K562 (cell line): Measurements from ENCODE around the gene DAAM1. TPM values are rescaled to one million over a fixed set of nuclear protein-coding genes. Genes with fewer than 3 reads are reported as not detected.

Experiments
- ATAC-seq: fragments of 200-7000 bp; cut with Tn5 transposase; 3 replicates; pipeline ENCODE4 v1.9.1; 2020; ENCODE audit warnings: moderate library complexity
- BruUV-seq: library from RNA; stranded (reverse); fragments of 400-500 nt; replicated peaks from 2 replicates; lab custom pipeline; 2021; lab: Mats Ljungman, UMichigan
- CTCF ChIA-PET: fragments of 300-600 bp; formaldehyde crosslinking; extraction: SDS; loops from one replicate; lab custom pipeline; 2021; ENCODE audit warnings: low intra/inter-chr PET ratio; lab: Yijun Ruan, JAX
- POLR2A ChIA-PET: fragments of 300-600, 350-650 bp; sonication (Branson Sonifier 250); formaldehyde crosslinking; extraction: SDS; loops from one replicate; lab custom pipeline; 2021; ENCODE audit warnings: antibody characterized with exemption, inconsistent platforms; lab: Yijun Ruan, JAX
- DNase-seq, 4 experiments: peaks; one replicate each; pipeline versions ENCODE4 v3.0.0 to v3.0.0-alpha.2; 2011 to 2018; ENCODE audit warnings: low spot score in 3 of 4, mixed read lengths in 3 of 4; ENCODE audit errors: extremely low read depth in 1 of 4
- FAIRE-seq: peaks from 2 replicates; lab custom pipeline; 2011; peaks lifted over from hg19 to GRCh38; lab: Jason Lieb, UNC
- H2AFZ ChIP-seq: 2 replicates; pipeline ENCODE4 v1.6.0; 2011; ENCODE audit warnings: low read depth, low read length, control low read depth, inconsistent platforms
- H3K27ac ChIP-seq: fragments of 200-600 bp; 3 replicates; pipeline ENCODE4 v1.8.0; 2011; ENCODE audit warnings: low read depth, mild to moderate bottlenecking, control low read depth, inconsistent platforms, low read length, moderate library complexity, mixed read lengths; ENCODE audit errors: extremely low read depth
- H3K27me3 ChIP-seq, 2 experiments: fragments of 300-600 bp in 1 of 2; 2 replicates in 1 of 2; 3 replicates in 1 of 2; pipeline versions ENCODE4 v1.6.0 to v1.8.0; 2011; ENCODE audit warnings: inconsistent platforms in 2 of 2, low read length in 2 of 2, mild to moderate bottlenecking in 1 of 2, mixed read lengths in 1 of 2, moderate library complexity in 1 of 2; ENCODE audit not compliant: control insufficient read depth in 2 of 2, insufficient read depth in 2 of 2
- H3K36me3 ChIP-seq: fragments of 300-600 bp; 3 replicates; pipeline ENCODE4 v1.8.0; 2011; ENCODE audit warnings: mild to moderate bottlenecking, low read length, inconsistent platforms; ENCODE audit not compliant: control insufficient read depth, insufficient read depth
- H3K4me1 ChIP-seq, 2 experiments: fragments of 200-600 bp in 1 of 2; replicated peaks in 1 of 2; 2 replicates in 1 of 2; 3 replicates in 1 of 2; pipeline versions ENCODE4 v1.5.1 to v1.8.0; 2011; ENCODE audit warnings: inconsistent platforms in 2 of 2, low read length in 2 of 2, mild to moderate bottlenecking in 1 of 2, mixed read lengths in 1 of 2, moderate library complexity in 1 of 2; ENCODE audit not compliant: control insufficient read depth in 2 of 2, insufficient read depth in 2 of 2
- H3K4me2 ChIP-seq: 2 replicates; pipeline ENCODE4 v1.6.1; 2011; ENCODE audit warnings: low read length, control low read depth, inconsistent platforms, mixed read lengths; ENCODE audit not compliant: insufficient read depth
- H3K4me3 ChIP-seq: fragments of 200-600 bp; sonication (generic), shearing (Covaris generic); 2 replicates; pipeline ENCODE4 v1.5.1; 2016; ENCODE audit warnings: control low read depth, inconsistent platforms
- H3K79me2 ChIP-seq: fragments of 200-600 bp; 3 replicates; pipeline ENCODE4 v1.8.0; 2011; ENCODE audit warnings: low read length, inconsistent platforms; ENCODE audit not compliant: control insufficient read depth, insufficient read depth
- H3K9ac ChIP-seq, 2 experiments: 2 replicates each; pipeline versions ENCODE4 v1.6.0 to v1.6.1; 2011; ENCODE audit warnings: low read depth in 2 of 2, low read length in 2 of 2, control low read depth in 1 of 2, inconsistent platforms in 1 of 2, mild to moderate bottlenecking in 1 of 2, mixed read lengths in 1 of 2; ENCODE audit not compliant: insufficient read depth in 1 of 2
- H3K9me1 ChIP-seq: one replicate; pipeline ENCODE4 v1.6.0; 2011; ENCODE audit warnings: inconsistent platforms, mild to moderate bottlenecking, low read length, moderate library complexity; ENCODE audit not compliant: control insufficient read depth, insufficient read depth
- H3K9me3 ChIP-seq: replicated peaks from 2 replicates; pipeline ENCODE4 v1.5.1; 2011; ENCODE audit warnings: low read depth, low read length, inconsistent platforms; ENCODE audit not compliant: control insufficient read depth, insufficient read depth
- H4K20me1 ChIP-seq: replicated peaks from 2 replicates; pipeline ENCODE4 v1.6.1; 2011; ENCODE audit warnings: low read length, inconsistent platforms, mixed read lengths; ENCODE audit not compliant: control insufficient read depth, insufficient read depth
- CHD1 ChIP-seq: fragments of 200-600 bp; sonication (generic); IDR thresholded peaks from one replicate; pipeline ENCODE4 v1.6.1; 2012; ENCODE audit warnings: mild to moderate bottlenecking, moderate library complexity, low read length, inconsistent platforms
- HEY1 ChIP-seq: fragments of 250-450 bp; sonication (Bioruptor Pico); IDR thresholded peaks from 2 replicates; pipeline ENCODE4 v1.5.0; 2020; ENCODE audit warnings: mild to moderate bottlenecking, moderate library complexity, borderline replicate concordance
- KDM1A ChIP-seq, 2 experiments: fragments of 450-650 bp; IDR thresholded peaks; 2 replicates each; pipeline ENCODE4 v1.6.1; 2016; ENCODE audit warnings: mild to moderate bottlenecking in 2 of 2
- LEF1 ChIP-seq: fragments of 450-650 bp; IDR thresholded peaks from 2 replicates; pipeline ENCODE4 v1.6.1; 2016; ENCODE audit warnings: mild to moderate bottlenecking
- MCM3 ChIP-seq: fragments of 450-650 bp; IDR thresholded peaks from 2 replicates; pipeline ENCODE4 v1.6.1; 2016
- NRF1 ChIP-seq, 2 experiments: fragments of 450-650 bp; IDR thresholded peaks in 1 of 2; conservative IDR thresholded peaks in 1 of 2; 2 replicates each; pipeline ENCODE4 v1.6.1; 2014; ENCODE audit warnings: mild to moderate bottlenecking in 2 of 2
- POLR3A ChIP-seq: IDR thresholded peaks from 2 replicates; pipeline ENCODE4 v1.6.1; 2011; ENCODE audit warnings: borderline replicate concordance, mild to moderate bottlenecking, moderate library complexity; ENCODE audit not compliant: insufficient read length, insufficient read depth; ENCODE audit errors: extremely low read depth
- RBM17 ChIP-seq: fragments of 200-400 bp; formaldehyde crosslinking; IDR thresholded peaks from 2 replicates; pipeline ENCODE4 v1.6.1; 2017; ENCODE audit warnings: low read depth, mild to moderate bottlenecking, low read length, borderline replicate concordance
- SMARCA5 ChIP-seq: fragments of 450-650 bp; IDR thresholded peaks from 2 replicates; pipeline ENCODE4 v1.6.1; 2016
- THRAP3 ChIP-seq: fragments of 450-650 bp; IDR thresholded peaks from 2 replicates; pipeline ENCODE4 v1.6.1; 2016; ENCODE audit warnings: mild to moderate bottlenecking, inconsistent platforms, borderline replicate concordance
- ZNF644 ChIP-seq: fragments of 200-800 bp; sonication (Bioruptor generic); IDR thresholded peaks from 2 replicates; pipeline ENCODE4 v1.6.1; 2016; ENCODE audit warnings: low read depth, missing genetic modification characterization, missing compliant biosample characterization
- WGBS: fragments of 100-300 bp; shearing (Covaris generic); methylation state at CpG from one replicate; pipeline ENCODE4 v1.1.6; 2016; ENCODE audit warnings: low coverage, mixed read lengths; ENCODE audit not compliant: insufficient coverage; ENCODE audit errors: missing lambda C conversion rate; 5-methylcytosine and 5-hydroxymethylcytosine counted together
- in situ Hi-C: fragments of 300-500 bp; cut with MboI; formaldehyde crosslinking; loops from 4 replicates; pipeline ENCODE4 v1.15.0; 2018; ENCODE audit warnings: inconsistent platforms, mixed read lengths
- intact Hi-C: fragments of 100-400 bp; cut with micrococcal nuclease; formaldehyde crosslinking; loops from 2 replicates; pipeline ENCODE4 v1.14.2; 2022
- polyA plus RNA-seq, 8 experiments: library from polyadenylated mRNA; depleted of rRNA in 4 of 8; stranded (reverse) in 5 of 8; unstranded in 3 of 8; fragments of >200 nt; fragmentation: Nextera tagmentation in 2 of 8; fragmentation: Illumina TruSeq in 1 of 8; extraction: Ambion mirVana in 2 of 8; extraction: Trizol in 1 of 8; gene quantifications; 2 replicates each; pipeline versions ENCODE4 v1.2.1 to v1.2.3, GENCODE V29; 2011 to 2014; ENCODE audit warnings: inconsistent platforms in 1 of 8, missing spikeins in 1 of 8
- total RNA-seq, 7 experiments: library from RNA; depleted of rRNA in 6 of 7; stranded (reverse); fragments of >200 nt in 6 of 7; fragmentation: Illumina TruSeq in 2 of 7; extraction: Trizol in 2 of 7; gene quantifications; 2 replicates each; pipeline versions ENCODE4 v1.2.1 to v1.2.3, GENCODE V29; 2011 to 2021; ENCODE audit warnings: low replicate concordance in 1 of 7
- TF ChIP-seq, protein P1 (sequence below): fragments of 250-450 bp; sonication (Bioruptor Pico); IDR thresholded peaks from 2 replicates; pipeline ENCODE4 v1.8.0; 2022; ENCODE audit warnings: moderate library complexity, mild to moderate bottlenecking, inconsistent platforms
- TF ChIP-seq, protein P2 (sequence below): fragments of 450-650 bp; IDR thresholded peaks from 2 replicates; pipeline ENCODE4 v1.6.1; 2016; ENCODE audit warnings: borderline replicate concordance
- TF ChIP-seq, protein P3 (sequence below): sonication (generic); formaldehyde crosslinking; IDR thresholded peaks from 2 replicates; pipeline ENCODE4 v1.4.0; 2020; ENCODE audit warnings: mild to moderate bottlenecking, missing genetic modification reagents

Gene DAAM1
- total and polyA plus RNA-seq, 9 of the 15 experiments (the other 6 are each of a cell fraction or from before 2014, with no cell fraction given): 3.6 to 11.6 (median 6.7) TPM

DNA sequence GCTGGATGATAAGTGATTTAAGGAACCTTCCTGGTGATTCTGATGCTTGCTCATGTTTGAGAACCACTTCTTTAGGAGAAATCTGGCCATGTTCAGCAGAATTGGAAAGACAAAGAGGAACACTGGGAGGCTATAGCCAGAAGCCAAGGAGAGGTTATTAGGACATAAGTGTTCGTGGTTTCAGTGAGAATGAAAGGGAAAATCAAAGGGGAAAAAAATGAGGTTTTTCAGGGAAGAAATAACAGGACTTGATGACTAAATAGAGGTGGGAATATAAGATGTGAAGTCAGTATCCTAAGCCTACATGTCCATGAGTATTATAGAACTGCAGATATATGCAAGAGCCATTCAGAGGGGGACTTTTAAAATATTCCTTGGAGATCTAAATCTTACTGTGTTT lies 95.6 kb downstream of the DAAM1 start:
- no peak overlapping the region for H2AFZ ChIP-seq
- H3K4me2 ChIP-seq: no peak overlapping the region
- no peaks in the 10 kb centered on the region; the same call in 1 of the 2 replicates for H3K9me3 ChIP-seq
- H3K27me3 ChIP-seq: no peaks in the 10 kb centered on the region
- WGBS: no CpG with 5 or more reads among the region's 1 CpG
- H3K4me3 ChIP-seq: no peak overlapping the region
- no peaks in the 10 kb centered on the region for H4K20me1 ChIP-seq
- POLR2A ChIA-PET: no interaction called here
- no peaks in the 10 kb centered on the region for H3K4me1 ChIP-seq
- CTCF ChIA-PET: no interaction called here
- no peaks in the 10 kb centered on the region for H3K9me1 ChIP-seq
- H3K9ac ChIP-seq: no peak overlapping the region
- TF ChIP-seq SMARCA5 (no peak), NRF1 (conservative IDR thresholded peaks at IDR 0.05 in 1 of 2, IDR thresholded peaks at IDR 0.05 in 1 of 2) (no peak), THRAP3 (no peak), MCM3 (no peak), ZNF644 (no peak), RBM17 (no peak), LEF1 (no peak), KDM1A (IDR thresholded peaks at IDR 0.05) (no peak), CHD1 (no peak), POLR3A (no peak), HEY1 (no peak)
- TF ChIP-seq, protein P1, sequence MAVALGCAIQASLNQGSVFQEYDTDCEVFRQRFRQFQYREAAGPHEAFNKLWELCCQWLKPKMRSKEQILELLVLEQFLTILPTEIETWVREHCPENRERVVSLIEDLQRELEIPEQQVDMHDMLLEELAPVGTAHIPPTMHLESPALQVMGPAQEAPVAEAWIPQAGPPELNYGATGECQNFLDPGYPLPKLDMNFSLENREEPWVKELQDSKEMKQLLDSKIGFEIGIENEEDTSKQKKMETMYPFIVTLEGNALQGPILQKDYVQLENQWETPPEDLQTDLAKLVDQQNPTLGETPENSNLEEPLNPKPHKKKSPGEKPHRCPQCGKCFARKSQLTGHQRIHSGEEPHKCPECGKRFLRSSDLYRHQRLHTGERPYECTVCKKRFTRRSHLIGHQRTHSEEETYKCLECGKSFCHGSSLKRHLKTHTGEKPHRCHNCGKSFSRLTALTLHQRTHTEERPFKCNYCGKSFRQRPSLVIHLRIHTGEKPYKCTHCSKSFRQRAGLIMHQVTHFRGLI (CRISPR knock-in tag): no peak
- TF ChIP-seq, protein P2, sequence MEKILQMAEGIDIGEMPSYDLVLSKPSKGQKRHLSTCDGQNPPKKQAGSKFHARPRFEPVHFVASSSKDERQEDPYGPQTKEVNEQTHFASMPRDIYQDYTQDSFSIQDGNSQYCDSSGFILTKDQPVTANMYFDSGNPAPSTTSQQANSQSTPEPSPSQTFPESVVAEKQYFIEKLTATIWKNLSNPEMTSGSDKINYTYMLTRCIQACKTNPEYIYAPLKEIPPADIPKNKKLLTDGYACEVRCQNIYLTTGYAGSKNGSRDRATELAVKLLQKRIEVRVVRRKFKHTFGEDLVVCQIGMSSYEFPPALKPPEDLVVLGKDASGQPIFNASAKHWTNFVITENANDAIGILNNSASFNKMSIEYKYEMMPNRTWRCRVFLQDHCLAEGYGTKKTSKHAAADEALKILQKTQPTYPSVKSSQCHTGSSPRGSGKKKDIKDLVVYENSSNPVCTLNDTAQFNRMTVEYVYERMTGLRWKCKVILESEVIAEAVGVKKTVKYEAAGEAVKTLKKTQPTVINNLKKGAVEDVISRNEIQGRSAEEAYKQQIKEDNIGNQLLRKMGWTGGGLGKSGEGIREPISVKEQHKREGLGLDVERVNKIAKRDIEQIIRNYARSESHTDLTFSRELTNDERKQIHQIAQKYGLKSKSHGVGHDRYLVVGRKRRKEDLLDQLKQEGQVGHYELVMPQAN: no peak
- TF ChIP-seq, protein P3, sequence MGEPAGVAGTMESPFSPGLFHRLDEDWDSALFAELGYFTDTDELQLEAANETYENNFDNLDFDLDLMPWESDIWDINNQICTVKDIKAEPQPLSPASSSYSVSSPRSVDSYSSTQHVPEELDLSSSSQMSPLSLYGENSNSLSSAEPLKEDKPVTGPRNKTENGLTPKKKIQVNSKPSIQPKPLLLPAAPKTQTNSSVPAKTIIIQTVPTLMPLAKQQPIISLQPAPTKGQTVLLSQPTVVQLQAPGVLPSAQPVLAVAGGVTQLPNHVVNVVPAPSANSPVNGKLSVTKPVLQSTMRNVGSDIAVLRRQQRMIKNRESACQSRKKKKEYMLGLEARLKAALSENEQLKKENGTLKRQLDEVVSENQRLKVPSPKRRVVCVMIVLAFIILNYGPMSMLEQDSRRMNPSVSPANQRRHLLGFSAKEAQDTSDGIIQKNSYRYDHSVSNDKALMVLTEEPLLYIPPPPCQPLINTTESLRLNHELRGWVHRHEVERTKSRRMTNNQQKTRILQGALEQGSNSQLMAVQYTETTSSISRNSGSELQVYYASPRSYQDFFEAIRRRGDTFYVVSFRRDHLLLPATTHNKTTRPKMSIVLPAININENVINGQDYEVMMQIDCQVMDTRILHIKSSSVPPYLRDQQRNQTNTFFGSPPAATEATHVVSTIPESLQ (CRISPR knock-in tag): no peak
- no TSS peak for BruUV-seq
- in situ Hi-C loops: no loop called here
- no peaks in the 10 kb centered on the region for H3K79me2 ChIP-seq
- no peak overlapping the region for H3K27ac ChIP-seq
- no peak for FAIRE-seq
- DNase-seq: no peak
- intact Hi-C loops: no loop called here
- H3K36me3 ChIP-seq: no peaks in the 10 kb centered on the region
- ATAC-seq: no peak
